NCI-H2196 treated with DMSO at 0.1 percent for 48 hours (cell line): ENCODE data around the gene FBL.
"Not testable (repeated sequence)": the region's sequence is repeated elsewhere in the genome, so short reads cannot be mapped to it uniquely, and the experiment has no call there.

Experiments
- DNase-seq: peaks from one replicate; lab custom pipeline; 2025; ENCODE audit not compliant: unreplicated experiment; lab: John Stamatoyannopoulos, UW

FBL gene

GRCh38 chr19:39877488-39877887, 31.3 kb upstream of the FBL start:
- not testable (repeated sequence) for DNase-seq

- not testable (repeated sequence) for DNase-seq
These were observed 30.3 kb upstream of the FBL start for GRCh38 chr19:39876486-39876885.

DNA sequence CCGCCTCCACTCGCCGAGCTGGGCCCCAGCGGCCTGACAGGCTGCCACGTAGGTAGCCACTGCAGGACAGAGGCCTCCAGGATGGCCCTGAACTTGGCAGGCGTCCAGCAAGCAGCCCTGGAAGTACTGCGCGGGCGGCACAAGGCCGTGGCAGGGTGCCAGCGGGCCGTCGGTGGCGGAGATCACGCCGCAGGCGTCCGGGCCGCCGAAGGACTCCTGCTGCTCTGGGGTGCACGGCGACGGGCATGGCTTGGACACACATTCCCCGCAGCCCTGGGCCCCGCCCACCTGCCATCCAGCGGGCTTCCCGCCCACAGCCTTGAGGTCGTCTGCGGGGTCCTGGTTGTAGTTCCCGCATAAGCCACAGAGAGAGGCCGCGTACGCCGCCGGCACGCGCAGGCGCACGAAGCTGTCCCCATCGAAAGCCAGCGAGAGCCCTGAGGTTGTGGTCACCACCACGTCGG, 29.3 kb upstream of the FBL start:
- not testable (repeated sequence) for DNase-seq

GRCh38 chr19:39874404-39874803, 28.2 kb upstream of the FBL start:
- no peak for DNase-seq

- no peak for DNase-seq
These were observed 27.2 kb upstream of the FBL start for GRCh38 chr19:39873385-39873784.

DNA sequence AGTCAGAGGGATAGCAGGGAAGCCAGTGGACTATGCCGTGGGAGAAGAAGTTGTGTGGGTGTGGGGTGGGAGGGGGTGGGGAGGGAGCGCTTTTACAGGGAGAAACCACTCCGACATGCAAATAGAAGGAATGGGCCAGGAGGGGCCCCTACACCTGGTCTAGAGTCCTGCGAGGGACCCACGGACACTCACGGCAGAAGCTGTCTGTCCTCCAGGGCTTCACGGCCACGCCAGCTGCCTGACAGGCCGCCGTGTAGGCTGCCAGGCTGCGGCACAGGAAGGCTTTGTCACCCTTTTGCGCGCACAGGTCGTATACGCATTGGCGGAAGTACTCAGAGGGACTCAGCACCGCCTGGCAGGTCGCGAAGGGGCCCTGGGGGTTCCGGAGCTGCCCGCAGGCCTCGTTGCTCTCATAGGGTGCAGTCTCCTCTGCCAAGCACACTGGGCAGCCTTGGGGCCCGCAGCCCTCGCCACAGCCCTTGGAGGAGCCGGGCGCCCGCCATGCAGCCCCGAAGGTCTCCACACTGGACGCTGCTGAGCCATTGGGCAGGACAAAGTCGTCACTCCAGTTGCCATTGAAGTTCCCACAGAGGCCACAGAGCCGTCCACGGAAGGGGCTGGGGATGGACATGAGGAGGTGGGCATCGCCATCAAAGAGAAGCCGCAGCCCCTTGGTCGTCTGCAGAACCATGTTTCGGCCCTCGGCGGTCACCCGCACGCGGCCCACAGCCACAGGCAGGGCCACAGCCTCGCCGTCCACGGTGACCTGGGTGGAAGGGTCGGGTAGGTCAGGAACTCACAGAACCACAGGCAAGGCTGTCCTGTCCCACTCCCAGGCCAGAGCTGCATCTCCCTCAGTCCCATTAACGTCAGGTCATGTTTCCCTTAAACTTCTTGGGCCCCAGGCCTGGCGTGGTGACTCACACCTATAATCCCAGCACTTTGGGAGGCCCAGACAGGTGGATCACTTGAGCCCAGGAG, 26.0 kb upstream of the FBL start:
- no peak for DNase-seq

- DNase-seq: no peak
These were observed 25.2 kb upstream of the FBL start for GRCh38 chr19:39871362-39871761.

DNA sequence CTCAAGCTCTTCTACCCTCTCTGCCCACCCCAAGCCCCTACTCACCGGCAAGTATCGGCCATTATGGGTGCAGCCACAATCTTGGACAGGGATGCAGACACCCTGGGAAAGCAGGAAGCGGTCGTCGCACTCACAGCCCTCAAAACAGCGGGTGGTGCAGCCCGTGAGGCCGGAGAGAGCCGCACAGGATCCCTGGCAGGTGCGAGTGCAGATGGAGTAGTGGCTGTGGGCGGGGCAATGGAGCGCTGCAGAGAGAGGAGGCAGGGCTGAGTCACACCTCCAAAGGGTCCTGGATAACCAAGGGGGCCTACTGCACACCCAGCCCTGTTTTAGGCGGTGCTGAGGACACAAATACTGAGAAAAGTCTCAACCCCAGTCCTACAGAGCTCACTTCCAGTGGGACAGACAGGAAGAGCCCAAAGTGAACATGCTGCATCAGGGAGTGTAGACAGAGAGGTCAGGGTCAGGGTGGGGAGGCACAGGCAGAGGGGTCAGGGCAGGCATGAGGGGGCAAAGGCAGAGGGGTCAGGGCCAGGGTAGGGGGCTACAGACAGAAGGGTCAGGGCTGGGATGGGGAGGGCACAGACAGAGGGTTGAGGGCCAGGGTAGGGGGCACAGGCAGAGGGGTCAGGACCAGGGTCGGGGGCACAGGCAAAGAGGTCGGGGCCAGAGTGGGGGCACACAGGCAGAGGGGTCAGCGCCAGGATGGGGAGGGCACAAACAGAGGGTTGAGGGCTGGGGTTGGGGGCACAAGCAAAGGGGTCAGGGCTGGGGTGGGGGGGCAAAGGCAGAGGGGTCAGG, 24.2 kb upstream of the FBL start:
- DNase-seq: peak; percentile 18

DNA sequence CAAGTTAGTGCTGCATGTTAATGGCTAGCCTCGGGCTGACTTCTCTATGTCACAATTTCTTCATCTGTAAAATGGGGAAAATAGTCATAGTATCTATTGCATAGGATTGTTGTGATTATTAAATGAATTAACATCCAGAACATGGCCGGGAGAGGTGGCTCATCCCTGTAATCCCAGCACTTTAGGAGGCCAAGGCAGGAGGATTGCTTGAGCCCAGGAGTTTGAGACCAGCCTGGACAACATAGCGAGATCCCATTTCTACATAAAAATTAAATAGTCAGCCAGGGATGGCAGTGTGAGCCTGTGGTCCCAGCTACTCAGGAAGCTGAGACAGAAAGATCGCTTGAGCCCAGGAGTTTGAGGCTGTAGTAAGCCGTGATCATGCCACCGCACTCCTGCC, 21.8 kb upstream of the FBL start:
- no peak for DNase-seq

DNA sequence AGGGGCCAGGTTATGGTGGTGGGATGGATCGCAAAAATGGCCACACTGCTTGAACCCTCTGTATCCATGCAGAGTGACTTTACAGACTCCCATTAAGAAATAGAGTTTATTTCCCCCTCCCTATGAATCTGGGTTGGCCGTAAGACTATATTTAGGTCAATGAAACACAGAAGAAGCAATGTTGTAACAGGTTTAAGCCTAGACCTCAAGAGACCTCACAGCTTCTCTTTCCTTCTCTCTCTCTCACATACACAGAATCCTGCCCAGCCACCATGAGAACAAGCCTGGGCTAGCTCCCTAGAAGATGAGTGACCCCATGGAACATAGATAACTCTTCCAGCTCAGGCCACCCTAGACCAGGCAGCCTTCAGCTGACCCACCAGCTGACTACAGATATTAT, 21.0 kb upstream of the FBL start:
- no peak for DNase-seq

GRCh38 chr19:39865953-39866352, 19.8 kb upstream of the FBL start:
- no peak for DNase-seq

GRCh38 chr19:39865186-39865585, 19.0 kb upstream of the FBL start:
- no peak for DNase-seq

DNA sequence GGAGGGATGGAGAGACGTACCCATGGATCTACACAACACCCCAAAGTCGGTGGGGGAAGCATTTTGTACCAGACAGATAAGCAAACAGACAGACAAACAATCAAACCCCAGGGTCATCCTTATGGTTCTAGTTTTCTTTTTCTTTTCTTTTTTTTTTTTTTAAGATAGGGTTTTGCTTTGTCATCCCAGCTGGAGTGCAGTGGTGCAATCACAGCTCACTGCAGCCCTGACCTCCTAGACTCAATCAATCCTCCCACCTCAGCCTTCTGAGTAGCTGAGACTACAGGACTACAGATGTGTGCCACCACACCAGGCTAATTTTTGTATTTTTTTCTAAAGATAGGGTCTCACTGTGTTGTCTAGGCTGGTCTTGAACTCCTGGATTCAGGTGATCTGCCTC, 17.9 kb upstream of the FBL start:
- no peak for DNase-seq

DNA sequence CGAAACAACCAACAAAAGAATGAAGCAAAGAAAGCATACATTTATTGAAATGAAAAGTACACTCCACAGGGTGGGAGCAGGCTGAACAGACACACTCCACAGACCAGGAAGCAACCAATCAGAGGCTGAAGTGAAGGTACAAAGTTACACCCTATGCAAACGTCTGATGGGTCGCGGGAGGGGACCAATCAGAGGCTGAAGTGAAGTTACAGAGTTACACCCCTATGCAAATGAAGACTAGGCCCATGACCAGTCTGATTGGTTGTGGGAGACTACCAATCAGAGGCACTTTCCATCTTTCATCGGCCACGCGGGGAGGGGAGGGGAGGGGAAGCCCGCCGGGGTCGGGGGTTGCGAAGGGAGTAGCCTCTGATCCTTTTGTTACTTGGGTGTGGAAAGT, 12.4 kb upstream of the FBL start:
- no peak for DNase-seq

GRCh38 chr19:39852882-39853281, 6.7 kb upstream of the FBL start:
- DNase-seq: no peak

DNA sequence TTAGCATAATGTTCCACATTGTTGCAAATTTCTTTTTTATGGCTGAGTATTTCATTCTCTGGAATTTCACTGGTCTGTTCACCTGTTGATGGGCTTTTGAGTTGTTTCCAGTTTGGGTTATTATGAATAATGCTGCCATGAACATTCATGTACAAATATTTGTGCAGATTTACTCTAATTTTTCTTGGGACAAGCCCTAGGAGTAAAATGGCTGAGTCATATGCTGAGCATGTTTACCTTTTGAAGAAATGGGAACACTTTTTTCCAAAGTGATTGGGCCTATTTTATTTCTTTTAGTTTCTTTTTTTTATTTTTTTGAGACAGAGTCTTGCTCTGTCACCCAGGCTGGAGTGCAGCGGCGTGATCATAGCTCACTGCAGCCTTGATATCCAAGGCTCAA, 4.7 kb upstream of the FBL start:
- no peak for DNase-seq

DNA sequence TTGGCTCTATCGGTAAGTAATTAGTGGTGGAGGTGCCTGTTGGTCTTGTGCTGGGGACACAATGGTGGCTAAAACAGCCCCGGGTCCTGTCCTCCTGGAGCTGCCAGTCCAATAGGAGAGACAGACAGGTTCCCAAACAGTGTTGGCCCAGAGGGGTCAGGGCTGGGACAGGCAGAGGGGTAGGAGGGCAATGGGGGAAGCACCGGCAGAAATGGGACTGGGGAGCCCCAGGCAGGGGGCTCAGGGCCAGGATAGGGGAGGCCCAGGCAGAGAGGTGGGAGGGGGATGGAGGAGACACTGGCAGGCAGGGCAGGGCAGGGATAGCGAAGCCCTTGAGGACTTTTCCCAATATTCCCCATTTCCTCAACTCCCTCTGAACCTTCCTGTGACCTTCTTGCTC, 2.2 kb upstream of the FBL start:
- DNase-seq: no peak

- DNase-seq: no peak
These were observed 1.3 kb upstream of the FBL start for GRCh38 chr19:39847525-39847924.

- no peak for DNase-seq
These were observed 703 bp upstream of the FBL start for GRCh38 chr19:39846678-39847486.

DNA sequence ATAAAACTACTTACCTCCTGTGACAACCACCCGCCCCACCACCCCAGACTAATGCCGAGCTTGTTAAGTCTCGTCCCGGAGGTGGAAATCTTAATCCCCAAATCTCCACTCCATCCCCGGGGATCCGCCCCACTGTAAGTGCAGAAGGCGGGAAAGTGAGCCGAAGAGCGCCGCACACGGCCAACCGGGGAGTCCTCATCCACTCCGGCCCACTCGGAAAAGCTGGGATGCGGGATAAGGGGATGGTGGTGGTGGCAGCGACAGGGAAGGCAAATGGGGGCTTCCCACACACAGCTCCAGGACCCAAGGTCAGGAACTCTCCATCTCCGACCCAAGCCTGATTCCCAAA, 621 bp downstream of the FBL start:
- no peak for DNase-seq

DNA sequence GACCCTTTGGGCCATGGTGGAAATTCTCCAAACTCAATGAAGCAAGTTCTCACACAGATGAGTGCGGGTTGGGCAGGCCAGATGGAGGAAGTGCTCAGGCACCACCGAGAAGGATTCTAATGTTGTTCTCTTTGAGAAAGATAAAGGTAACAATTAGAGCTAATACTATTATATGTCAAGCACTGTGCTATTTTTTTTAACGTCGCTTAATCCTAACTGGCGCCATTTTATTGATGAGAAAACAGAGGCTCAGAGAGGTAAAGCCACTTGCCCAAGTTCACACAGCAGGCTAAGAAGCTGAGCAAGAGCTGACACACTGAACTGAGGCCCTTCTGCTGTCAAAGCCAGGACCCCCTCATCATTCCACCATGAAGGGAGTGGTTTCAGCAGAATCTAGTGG, 1.0 kb downstream of the FBL start:
- DNase-seq: no peak
